Measurements from ENCODE around the gene CD101. TPM values are rescaled to one million over a fixed set of nuclear protein-coding genes. Genes with fewer than 3 reads are reported as not detected.

CD101 gene
- total RNA-seq, 6 experiments from 2014 or later = not detected

GRCh38 chr1:117047271-117047670 lies 45.7 kb downstream of the CD101 start:
- Mint-ChIP-seq H3K27me3 (ENCODE audit: insufficient read depth) (peaks cover 9% of the 10 kb centered on the region), H3K27ac (no peak overlapping the region), H3K9me3 (no peaks in the 10 kb centered on the region), H3K4me3 (no peak overlapping the region), H3K36me3 (ENCODE audit: low read depth) (no peaks in the 10 kb centered on the region), H3K4me1 (ENCODE audit: low read depth) (no peaks in the 10 kb centered on the region)
- no peak for TF ChIP-seq CTCF (IDR thresholded peaks at IDR 0.05)
- no peak for DNase-seq

- no peak overlapping the region for H3K27ac Mint-ChIP-seq
- H3K4me3 Mint-ChIP-seq = no peak overlapping the region
- H3K9me3 Mint-ChIP-seq = no peaks in the 10 kb centered on the region
- DNase-seq = no peak
- H3K27me3 Mint-ChIP-seq (ENCODE audit: insufficient read depth) = peaks cover 9% of the 10 kb centered on the region
- H3K36me3 Mint-ChIP-seq (ENCODE audit: low read depth) = no peaks in the 10 kb centered on the region
- TF ChIP-seq CTCF (IDR thresholded peaks at IDR 0.05) = no peak
- no peaks in the 10 kb centered on the region for H3K4me1 Mint-ChIP-seq (ENCODE audit: low read depth)
These were observed 48.3 kb downstream of the CD101 start for GRCh38 chr1:117049857-117050256.

GRCh38 chr1:117051224-117052064 lies 49.9 kb downstream of the CD101 start:
- Mint-ChIP-seq H3K27me3 (ENCODE audit: insufficient read depth) (peaks cover 6% of the 10 kb centered on the region), H3K4me3 (no peak overlapping the region), H3K36me3 (ENCODE audit: low read depth) (no peaks in the 10 kb centered on the region), H3K27ac (no peak overlapping the region), H3K4me1 (ENCODE audit: low read depth) (no peaks in the 10 kb centered on the region), H3K9me3 (no peaks in the 10 kb centered on the region)
- no peak for DNase-seq
- TF ChIP-seq CTCF (IDR thresholded peaks at IDR 0.05) = no peak

- no peaks in the 10 kb centered on the region for H3K36me3 Mint-ChIP-seq (ENCODE audit: low read depth)
- peaks cover 5% of the 10 kb centered on the region for H3K4me1 Mint-ChIP-seq (ENCODE audit: low read depth)
- DNase-seq = no peak
- peaks cover 3% of the 10 kb centered on the region for H3K27me3 Mint-ChIP-seq (ENCODE audit: insufficient read depth)
- H3K4me3 Mint-ChIP-seq = no peak overlapping the region
- H3K9me3 Mint-ChIP-seq = no peaks in the 10 kb centered on the region
- H3K27ac Mint-ChIP-seq = no peak overlapping the region
- no peak for TF ChIP-seq CTCF (IDR thresholded peaks at IDR 0.05)
These were observed 52.5 kb downstream of the CD101 start for GRCh38 chr1:117054068-117054467.

GRCh38 chr1:117058810-117059209 lies 57.2 kb downstream of the CD101 start:
- Mint-ChIP-seq H3K4me1 (ENCODE audit: low read depth) (peaks cover 31% of the 10 kb centered on the region), H3K4me3 (no peak overlapping the region; the same call in 1 of the 2 replicates), H3K36me3 (ENCODE audit: low read depth) (no peaks in the 10 kb centered on the region), H3K27ac (no peak overlapping the region), H3K27me3 (ENCODE audit: insufficient read depth) (no peaks in the 10 kb centered on the region), H3K9me3 (no peaks in the 10 kb centered on the region)
- TF ChIP-seq CTCF (IDR thresholded peaks at IDR 0.05) = no peak
- DNase-seq = no peak

Measured in HFFc6 (cell line).